AG04449 (cell line): ENCODE data around the gene IFNL4.
"Not testable (repeated sequence)": the region's sequence is repeated elsewhere in the genome, so short reads cannot be mapped to it uniquely, and the experiment has no call there.

Source experiments
- CTCF ChIA-PET: fragments of 350-600 bp; formaldehyde crosslinking; extraction: SDS; loops from one replicate; lab custom pipeline; 2021; ENCODE audit warnings: antibody characterized with exemption; lab: Yijun Ruan, JAX
- POLR2A ChIA-PET: fragments of 400-600, 350-600 bp; formaldehyde crosslinking; extraction: SDS; loops from one replicate; lab custom pipeline; 2020; ENCODE audit warnings: antibody characterized with exemption, inconsistent platforms; lab: Yijun Ruan, JAX
- DNase-seq: peaks from one replicate; pipeline ENCODE4 v3.0.0-alpha.2; 2010; ENCODE audit warnings: low read depth, low spot score
- H3K4me3 ChIP-seq: 2 replicates; pipeline ENCODE4 v1.5.1; 2011; ENCODE audit warnings: low read depth, mild to moderate bottlenecking, control low read depth, low read length
- CTCF ChIP-seq: IDR thresholded peaks from one replicate; pipeline ENCODE4 v1.5.1; 2011; ENCODE audit warnings: mild to moderate bottlenecking, moderate library complexity, low read length, control low read depth, inconsistent platforms; ENCODE audit not compliant: insufficient read depth; ENCODE audit errors: missing control alignments

The IFNL4 gene

GRCh38 chr19:39247701-39248664 lies 673 bp downstream of the IFNL4 start:
- CTCF ChIA-PET, result no interaction called here
- no peak for DNase-seq
- TF ChIP-seq CTCF, result no peak
- H3K4me3 ChIP-seq, result no peak overlapping the region
- POLR2A ChIA-PET, result no interaction called here

GRCh38 chr19:39246951-39247669 lies 1.5 kb downstream of the IFNL4 start:
- H3K4me3 ChIP-seq, result no peak overlapping the region
- DNase-seq, result no peak
- TF ChIP-seq CTCF, result no peak
- CTCF ChIA-PET, result no interaction called here
- POLR2A ChIA-PET, result no interaction called here

- CTCF ChIA-PET, POLR2A ChIA-PET, DNase-seq, H3K4me3 ChIP-seq: not testable (repeated sequence)
These were observed 3.5 kb downstream of the IFNL4 start for GRCh38 chr19:39245166-39245565.

- POLR2A ChIA-PET, CTCF ChIA-PET, H3K4me3 ChIP-seq, DNase-seq: not testable (repeated sequence)
These were observed 4.1 kb downstream of the IFNL4 start, which contains the start of gene IFNL3 for GRCh38 chr19:39244410-39245100. TSS of gene IFNL3 (minus strand) at chr19:39245006. CDS start at chr19:39244967, 39 bp downstream.

- POLR2A ChIA-PET, H3K4me3 ChIP-seq, DNase-seq, CTCF ChIA-PET: not testable (repeated sequence)
These were observed 4.9 kb downstream of the IFNL4 start for GRCh38 chr19:39243741-39244140.

- ChIA-PET POLR2A (no interaction called here), CTCF (no interaction called here)
- no peak for DNase-seq
These were observed 8.2 kb downstream of the IFNL4 start for GRCh38 chr19:39240421-39240820.

GRCh38 chr19:39238944-39239343 lies 9.7 kb downstream of the IFNL4 start:
- H3K4me3 ChIP-seq, result no peak overlapping the region
- no peak for TF ChIP-seq CTCF
- no peak for DNase-seq
- POLR2A ChIA-PET, result no interaction called here
- CTCF ChIA-PET, result no interaction called here

More at GRCh38 chr19:39240421-39240820, 8.2 kb downstream of the IFNL4 start:
- no peak for TF ChIP-seq CTCF
- no peak overlapping the region for H3K4me3 ChIP-seq
